Thyroid gland (tissue), 4 donors: ENCODE measurements around the gene ADAT3.

Experiments
- POLR2A ChIP-seq, 2 donors: fragments of 450-650 bp; IDR thresholded peaks; one replicate each; pipeline ENCODE4 v1.6.1; 2017; ENCODE audit warnings: antibody characterized with exemption in 2 of 2, mild to moderate bottlenecking in 2 of 2, moderate library complexity in 1 of 2
- TF ChIP-seq, protein P1 (sequence below), 6 experiments: fragments of 200-600 bp in 3 of 6; fragments of 450-650 bp in 3 of 6; sonication (generic) in 3 of 6; IDR thresholded peaks; one replicate each; pipeline ENCODE4 v1.5.1; 2016 to 2019; ENCODE audit warnings: antibody characterized with exemption in 6 of 6, mild to moderate bottlenecking in 2 of 6, inconsistent platforms in 1 of 6, moderate library complexity in 1 of 6

DNA sequence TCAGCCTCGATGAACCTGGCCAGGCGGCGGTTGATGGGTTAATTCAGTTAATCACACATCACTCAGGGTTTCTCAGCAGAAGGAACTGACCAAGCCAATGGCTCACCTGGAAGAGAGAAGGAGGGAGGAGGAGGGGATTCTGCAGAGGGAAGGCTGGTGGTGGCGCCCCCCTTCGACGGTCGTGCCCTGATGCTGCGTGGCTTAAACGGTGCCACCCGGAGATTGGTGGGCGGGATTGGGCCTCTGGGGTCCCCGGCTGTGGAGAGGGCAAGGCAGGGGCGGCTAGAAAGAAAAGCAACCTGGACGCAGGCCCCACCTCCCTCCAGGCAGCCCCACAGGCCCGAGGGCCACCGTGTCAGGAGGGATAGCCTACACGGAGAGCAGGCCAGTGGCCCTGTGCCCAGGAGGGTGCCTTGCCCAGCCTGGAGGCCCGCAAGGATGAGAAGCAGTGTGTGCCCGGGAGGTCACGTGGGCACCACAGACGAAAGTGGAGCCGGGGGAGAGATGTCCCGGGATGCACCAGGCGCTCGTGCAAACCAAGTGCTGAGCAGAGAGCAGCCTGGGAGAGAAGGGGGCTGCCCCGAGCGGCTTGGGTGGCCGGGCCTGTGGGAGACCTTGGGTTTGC is 51.8 kb downstream of the ADAT3 start:
- TF ChIP-seq, protein P1, sequence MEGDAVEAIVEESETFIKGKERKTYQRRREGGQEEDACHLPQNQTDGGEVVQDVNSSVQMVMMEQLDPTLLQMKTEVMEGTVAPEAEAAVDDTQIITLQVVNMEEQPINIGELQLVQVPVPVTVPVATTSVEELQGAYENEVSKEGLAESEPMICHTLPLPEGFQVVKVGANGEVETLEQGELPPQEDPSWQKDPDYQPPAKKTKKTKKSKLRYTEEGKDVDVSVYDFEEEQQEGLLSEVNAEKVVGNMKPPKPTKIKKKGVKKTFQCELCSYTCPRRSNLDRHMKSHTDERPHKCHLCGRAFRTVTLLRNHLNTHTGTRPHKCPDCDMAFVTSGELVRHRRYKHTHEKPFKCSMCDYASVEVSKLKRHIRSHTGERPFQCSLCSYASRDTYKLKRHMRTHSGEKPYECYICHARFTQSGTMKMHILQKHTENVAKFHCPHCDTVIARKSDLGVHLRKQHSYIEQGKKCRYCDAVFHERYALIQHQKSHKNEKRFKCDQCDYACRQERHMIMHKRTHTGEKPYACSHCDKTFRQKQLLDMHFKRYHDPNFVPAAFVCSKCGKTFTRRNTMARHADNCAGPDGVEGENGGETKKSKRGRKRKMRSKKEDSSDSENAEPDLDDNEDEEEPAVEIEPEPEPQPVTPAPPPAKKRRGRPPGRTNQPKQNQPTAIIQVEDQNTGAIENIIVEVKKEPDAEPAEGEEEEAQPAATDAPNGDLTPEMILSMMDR (IDR thresholded peaks at IDR 0.05) = no peak
- no peak for TF ChIP-seq POLR2A (IDR thresholded peaks at IDR 0.05)
